GM13977 (cell line): ENCODE results near the gene FREY1.

Experiments used
- DNase-seq: peaks from one replicate; pipeline ENCODE4 v3.0.0; 2012; ENCODE audit warnings: low spot score
- in situ Hi-C: fragments of 300-500 bp; cut with MboI; formaldehyde crosslinking; loops from one replicate; pipeline ENCODE4 v1.12.0; 2022; ENCODE audit warnings: low sequenced_read_pairs, low pct_unique_long_range_greater_than_20kb, mixed read lengths, inconsistent platforms; ENCODE audit not compliant: unreplicated experiment
- TF ChIP-seq, protein P1 (sequence below): IDR thresholded peaks from 2 replicates; pipeline ENCODE4 v1.5.1; 2012; ENCODE audit warnings: mild to moderate bottlenecking, control low read depth; ENCODE audit not compliant: insufficient read depth; ENCODE audit errors: extremely low read depth, missing control alignments

FREY1 gene

DNA sequence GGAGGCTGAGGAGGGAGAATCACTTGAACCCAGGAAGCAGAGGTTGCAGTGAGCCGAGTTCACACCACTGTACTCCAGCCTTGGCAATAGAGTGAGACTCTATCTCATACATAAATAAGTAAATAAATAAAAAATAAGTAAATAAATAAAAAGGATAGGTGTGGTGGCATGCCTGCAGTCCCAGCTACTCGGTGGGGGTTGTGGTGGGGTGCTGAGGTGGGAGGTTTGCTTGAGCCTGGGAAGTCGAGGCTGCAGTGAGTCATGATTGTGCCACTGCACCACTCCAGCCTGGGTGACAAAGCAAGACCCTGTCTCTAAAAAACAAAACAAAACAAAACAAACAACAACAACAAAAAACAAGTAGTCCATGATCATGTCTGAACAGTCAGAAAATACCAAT is 18.5 kb upstream of the FREY1 start:
- TF ChIP-seq, protein P1, sequence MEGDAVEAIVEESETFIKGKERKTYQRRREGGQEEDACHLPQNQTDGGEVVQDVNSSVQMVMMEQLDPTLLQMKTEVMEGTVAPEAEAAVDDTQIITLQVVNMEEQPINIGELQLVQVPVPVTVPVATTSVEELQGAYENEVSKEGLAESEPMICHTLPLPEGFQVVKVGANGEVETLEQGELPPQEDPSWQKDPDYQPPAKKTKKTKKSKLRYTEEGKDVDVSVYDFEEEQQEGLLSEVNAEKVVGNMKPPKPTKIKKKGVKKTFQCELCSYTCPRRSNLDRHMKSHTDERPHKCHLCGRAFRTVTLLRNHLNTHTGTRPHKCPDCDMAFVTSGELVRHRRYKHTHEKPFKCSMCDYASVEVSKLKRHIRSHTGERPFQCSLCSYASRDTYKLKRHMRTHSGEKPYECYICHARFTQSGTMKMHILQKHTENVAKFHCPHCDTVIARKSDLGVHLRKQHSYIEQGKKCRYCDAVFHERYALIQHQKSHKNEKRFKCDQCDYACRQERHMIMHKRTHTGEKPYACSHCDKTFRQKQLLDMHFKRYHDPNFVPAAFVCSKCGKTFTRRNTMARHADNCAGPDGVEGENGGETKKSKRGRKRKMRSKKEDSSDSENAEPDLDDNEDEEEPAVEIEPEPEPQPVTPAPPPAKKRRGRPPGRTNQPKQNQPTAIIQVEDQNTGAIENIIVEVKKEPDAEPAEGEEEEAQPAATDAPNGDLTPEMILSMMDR = no peak
- no peak for DNase-seq
- in situ Hi-C loops = no loop called here

DNA sequence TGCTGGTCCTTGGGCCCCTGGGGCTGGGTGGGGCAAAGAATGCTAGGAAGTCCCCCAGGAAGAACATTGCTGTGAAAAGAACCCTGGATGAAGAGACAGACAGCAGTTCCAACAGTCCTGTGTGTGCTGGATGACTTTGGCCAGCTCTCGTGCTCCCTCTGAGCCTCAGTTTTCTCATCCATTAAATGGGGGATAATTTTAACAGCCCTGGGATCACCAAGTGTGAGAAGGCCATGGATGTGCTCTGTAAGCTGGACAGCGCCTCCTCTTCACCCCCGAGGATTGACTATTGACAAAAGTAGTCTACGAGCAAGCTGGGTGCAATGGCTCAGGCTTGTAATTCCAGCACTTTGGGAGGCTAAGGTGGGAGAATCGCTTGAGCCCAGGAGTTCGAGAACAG is 17.9 kb upstream of the FREY1 start:
- in situ Hi-C loops = no loop called here
- TF ChIP-seq, protein P1 = no peak
- no peak for DNase-seq

DNA sequence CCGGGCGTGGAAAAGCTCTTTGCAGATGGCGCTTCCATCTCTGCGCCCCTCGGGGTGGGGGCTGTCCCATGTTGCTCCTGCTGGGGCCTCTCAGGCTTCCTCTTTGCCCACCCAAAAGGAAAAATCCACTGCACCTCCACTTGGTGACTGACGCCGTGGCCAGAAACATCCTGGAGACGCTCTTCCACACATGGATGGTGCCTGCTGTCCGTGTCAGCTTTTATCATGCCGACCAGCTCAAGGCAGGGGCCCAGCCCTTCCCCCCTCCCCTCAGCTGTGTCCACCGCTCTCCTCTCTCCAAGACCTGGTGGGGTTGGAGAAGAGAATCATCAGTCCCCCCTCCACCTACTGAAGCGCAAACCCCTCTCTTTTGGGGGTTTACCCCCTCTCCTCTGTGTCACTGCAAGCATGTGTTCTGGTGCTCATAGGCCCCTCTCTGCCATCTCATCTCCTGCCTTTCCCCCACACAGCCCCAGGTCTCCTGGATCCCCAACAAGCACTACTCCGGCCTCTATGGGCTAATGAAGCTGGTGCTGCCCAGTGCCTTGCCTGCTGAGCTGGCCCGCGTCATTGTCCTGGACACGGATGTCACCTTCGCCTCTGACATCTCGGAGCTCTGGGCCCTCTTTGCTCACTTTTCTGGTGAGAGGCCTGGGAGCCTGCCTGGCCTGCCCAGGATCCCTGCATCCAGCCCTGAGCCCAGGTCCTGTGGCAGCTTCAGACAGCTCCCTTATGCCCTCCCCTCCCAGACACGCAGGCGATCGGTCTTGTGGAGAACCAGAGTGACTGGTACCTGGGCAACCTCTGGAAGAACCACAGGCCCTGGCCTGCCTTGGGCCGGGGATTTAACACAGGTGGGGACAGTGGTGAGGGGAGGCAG is 17.2 kb upstream of the FREY1 start:
- peak; percentile 34 for DNase-seq
- TF ChIP-seq, protein P1 = no peak
- in situ Hi-C loops = no loop called here

DNA sequence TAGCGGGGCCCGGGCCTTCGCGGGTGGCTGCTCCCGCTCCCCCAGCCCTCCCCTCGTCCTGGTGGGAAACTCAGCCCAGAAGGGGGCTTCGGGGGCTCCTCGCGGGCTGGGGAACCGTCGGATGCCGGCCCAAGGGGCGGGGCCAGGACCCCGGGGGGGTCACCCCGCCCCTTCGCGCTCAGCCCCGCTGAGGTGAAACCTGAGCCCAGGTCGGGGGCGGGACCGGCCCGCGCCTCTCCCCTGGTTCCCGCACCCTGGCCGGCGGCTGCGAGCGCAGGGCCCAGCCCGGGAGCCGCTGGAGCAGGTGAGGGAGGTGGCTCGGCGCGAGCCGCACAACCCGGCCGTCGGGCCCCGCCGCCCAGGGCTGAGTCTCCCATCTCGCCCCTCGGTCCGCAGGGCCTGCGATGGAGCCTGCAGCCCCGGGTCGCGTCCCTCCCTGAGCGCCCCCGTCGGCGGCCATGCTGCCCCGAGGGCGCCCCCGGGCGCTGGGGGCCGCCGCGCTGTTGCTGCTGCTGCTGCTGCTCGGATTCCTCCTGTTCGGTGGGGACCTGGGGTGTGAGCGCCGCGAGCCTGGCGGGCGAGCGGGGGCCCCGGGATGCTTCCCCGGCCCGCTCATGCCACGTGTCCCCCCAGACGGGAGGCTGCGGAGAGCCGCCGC is 15.5 kb upstream of the FREY1 start, which contains the start of gene LARGE2:
LARGE2 (plus strand) TSS at position 232 of the 658 bp plus-strand sequence; CDS start at position 459, 227 bp downstream.
- peak; percentile 66 for DNase-seq
- TF ChIP-seq, protein P1 = peak; percentile 16
- in situ Hi-C loops = no loop called here

DNA sequence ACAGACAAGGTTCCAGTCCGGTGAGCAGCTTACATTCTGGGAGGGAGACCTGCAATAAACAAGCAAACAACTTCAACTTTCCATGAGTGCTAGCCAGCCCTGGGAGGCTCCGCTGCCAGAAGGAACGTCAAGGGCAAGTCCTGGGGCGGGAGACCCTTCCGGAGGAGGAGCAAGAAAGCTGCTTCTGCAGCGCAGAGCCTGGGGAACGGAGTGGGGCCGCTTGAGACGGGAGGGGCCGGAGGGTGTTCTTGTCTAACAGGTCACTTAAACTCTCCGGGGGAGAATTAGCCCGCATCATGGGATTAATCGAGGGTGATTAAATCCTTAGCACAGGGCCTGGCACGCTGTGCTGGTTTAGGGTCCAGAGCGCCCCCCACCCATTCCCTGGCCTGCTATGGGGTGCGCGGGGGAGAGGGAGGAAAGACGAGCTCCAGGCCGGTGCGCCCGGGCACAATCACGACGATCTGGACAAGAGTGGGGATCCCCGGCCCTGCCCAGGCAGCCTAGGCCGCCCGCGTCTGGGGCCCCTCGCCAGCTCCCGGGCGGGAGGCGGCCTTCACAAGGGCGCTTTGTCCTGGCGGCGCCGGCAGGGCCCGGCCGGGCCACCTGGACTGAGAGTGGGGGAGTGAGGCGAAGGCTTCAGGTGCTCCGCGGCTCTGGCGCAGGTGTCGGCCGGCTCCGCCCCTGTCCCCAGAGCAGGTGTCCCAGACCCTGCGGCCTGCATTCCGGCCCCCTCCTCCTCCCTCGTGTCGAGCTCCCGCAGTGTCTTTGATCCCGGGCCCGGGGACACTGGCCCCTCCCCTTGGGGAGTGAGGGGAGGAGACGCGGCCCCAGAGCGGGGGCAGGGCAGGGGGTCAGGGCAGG is 14.7 kb upstream of the FREY1 start:
- in situ Hi-C loops = no loop called here
- peak; percentile 40 for DNase-seq
- TF ChIP-seq, protein P1 = no peak
